Cardiac fibroblast (primary cell): ENCODE measurements around the gene KCNQ1OT1.

ENCODE experiments used
- DNase-seq, 2 donors: peaks; one replicate each; pipeline versions ENCODE4 v3.0.0 to v3.0.0-alpha.2; 2010; ENCODE audit warnings: low read depth in 2 of 2
- H3K4me3 ChIP-seq, 2 donors: replicated peaks in 1 of 2; 1 replicate in 1 of 2; 2 replicates in 1 of 2; pipeline ENCODE4 v1.5.1; 2011; ENCODE audit warnings: low read depth in 2 of 2, low read length in 2 of 2, mild to moderate bottlenecking in 2 of 2, moderate library complexity in 1 of 2
- CTCF ChIP-seq: IDR thresholded peaks from one replicate; pipeline ENCODE4 v1.5.1; 2011; ENCODE audit warnings: low read depth, mild to moderate bottlenecking, low read length, inconsistent platforms

KCNQ1OT1 gene

GRCh38 chr11:2595204-2595603 lies 104.6 kb downstream of the KCNQ1OT1 start:
- no peak for DNase-seq
- H3K4me3 ChIP-seq: no peak overlapping the region
- TF ChIP-seq CTCF: no peak

GRCh38 chr11:2594267-2594666 lies 105.5 kb downstream of the KCNQ1OT1 start:
- no peak for DNase-seq
- no peak overlapping the region for H3K4me3 ChIP-seq
- TF ChIP-seq CTCF: no peak

GRCh38 chr11:2593393-2593950 lies 106.3 kb downstream of the KCNQ1OT1 start:
- no peak for TF ChIP-seq CTCF
- no peak overlapping the region for H3K4me3 ChIP-seq
- no peak for DNase-seq

- no peak overlapping the region for H3K4me3 ChIP-seq
- DNase-seq: no peak
- TF ChIP-seq CTCF: no peak
These were observed 107.0 kb downstream of the KCNQ1OT1 start for GRCh38 chr11:2592559-2593392.

GRCh38 chr11:2591805-2592204 lies 108.0 kb downstream of the KCNQ1OT1 start:
- no peak for DNase-seq
- no peak for TF ChIP-seq CTCF
- no peak overlapping the region for H3K4me3 ChIP-seq

GRCh38 chr11:2590965-2591754 lies 108.6 kb downstream of the KCNQ1OT1 start:
- DNase-seq: no peak
- no peak overlapping the region for H3K4me3 ChIP-seq
- no peak for TF ChIP-seq CTCF
